Measurements from ENCODE around the gene DNAJB14. TPM values are rescaled to one million over a fixed set of nuclear protein-coding genes. Genes with fewer than 3 reads are reported as not detected.
A peak's percentile ranks its signal among the peaks of the same experiment; 100 is the strongest.

Gene DNAJB14
- total and polyA plus RNA-seq, 8 donors, result 3.4 to 78.0 (median 10.4) TPM

- intact Hi-C loops (cut with DNase I; ENCODE audit: low total_unique reads), result no loop called here
- Histone ChIP-seq H3K4me1 (peaks cover 0 to 6% (median 2%) of the 10 kb centered on the region in 4 donors), H3K27ac (no peak overlapping the region), H3K27me3 (no peaks in the 10 kb centered on the region), H3K9me3 (peaks cover 0 to 6% (median 0%) of the 10 kb centered on the region in 4 donors), H3K36me3 (peaks cover 0 to 59% (median 47%) of the 10 kb centered on the region in 4 donors), H3K4me3 (no peak overlapping the region)
- peak in 1 of 2 donors; percentile 3 for DNase-seq
- 87 to 95% (median 91%) methylated on average over 3 of the region's 3 CpGs for WGBS, 5 donors
- TF ChIP-seq EP300 (IDR thresholded peaks at IDR 0.05), result no peak
- no peak for TF ChIP-seq POLR2AphosphoS5 (IDR thresholded peaks at IDR 0.05)
- no peak for TF ChIP-seq CTCF (IDR thresholded peaks at IDR 0.05)
- no peak for TF ChIP-seq POLR2A (IDR thresholded peaks at IDR 0.05)
Measured at GRCh38 chr4:99921174-99921573, 25.2 kb downstream of the DNAJB14 start.

- Histone ChIP-seq H3K4me3 (no peak overlapping the region), H3K4me1 (peaks cover 0 to 6% (median 2%) of the 10 kb centered on the region in 4 donors), H3K9me3 (peaks cover 0 to 6% (median 0%) of the 10 kb centered on the region in 4 donors), H3K27me3 (no peaks in the 10 kb centered on the region), H3K36me3 (peaks cover 0 to 64% (median 56%) of the 10 kb centered on the region in 4 donors), H3K27ac (no peak overlapping the region)
- TF ChIP-seq POLR2A (IDR thresholded peaks at IDR 0.05), result no peak
- no peak for TF ChIP-seq POLR2AphosphoS5 (IDR thresholded peaks at IDR 0.05)
- TF ChIP-seq EP300 (IDR thresholded peaks at IDR 0.05), result no peak
- TF ChIP-seq CTCF (IDR thresholded peaks at IDR 0.05), result no peak
- peak in 1 of 2 donors; percentile 16 for DNase-seq
- WGBS, 5 donors, result 93 to 100% (median 98%) methylated on average over 2 of the region's 2 CpGs
- intact Hi-C loops (cut with DNase I; ENCODE audit: low total_unique reads), result no loop called here
Measured at GRCh38 chr4:99918656-99919055, 27.8 kb downstream of the DNAJB14 start.

GRCh38 chr4:99917575-99917974, 28.8 kb downstream of the DNAJB14 start:
- Histone ChIP-seq H3K27ac (no peak overlapping the region), H3K36me3 (peaks cover 0 to 59% (median 54%) of the 10 kb centered on the region in 4 donors), H3K4me1 (peaks cover 0 to 6% (median under 1%) of the 10 kb centered on the region in 4 donors), H3K27me3 (no peaks in the 10 kb centered on the region), H3K9me3 (peaks cover 0 to 6% (median 0%) of the 10 kb centered on the region in 4 donors), H3K4me3 (no peak overlapping the region)
- no peak for TF ChIP-seq POLR2AphosphoS5 (IDR thresholded peaks at IDR 0.05)
- no peak for TF ChIP-seq CTCF (IDR thresholded peaks at IDR 0.05)
- no peak for TF ChIP-seq EP300 (IDR thresholded peaks at IDR 0.05)
- no peak for TF ChIP-seq POLR2A (IDR thresholded peaks at IDR 0.05)
- DNase-seq, result no peak
- WGBS, 5 donors, result 95 to 97% (median 97%) methylated on average over 3 of the region's 3 CpGs
- intact Hi-C loops (cut with DNase I; ENCODE audit: low total_unique reads), result no loop called here

- TF ChIP-seq EP300 (IDR thresholded peaks at IDR 0.05), result no peak
- TF ChIP-seq CTCF (IDR thresholded peaks at IDR 0.05), result no peak
- no peak for TF ChIP-seq POLR2AphosphoS5 (IDR thresholded peaks at IDR 0.05)
- H3K4me1 ChIP-seq, result no peaks in the 10 kb centered on the region
- no peak overlapping the region for H3K4me3 ChIP-seq
- H3K36me3 ChIP-seq, result peaks cover 0 to 54% (median 51%) of the 10 kb centered on the region in 4 donors
- no peak for DNase-seq
- no peaks in the 10 kb centered on the region for H3K27me3 ChIP-seq
- no peak overlapping the region for H3K27ac ChIP-seq
- WGBS, 5 donors, result 85 to 97% (median 88%) methylated on average over 2 of the region's 2 CpGs
- intact Hi-C loops (cut with DNase I; ENCODE audit: low total_unique reads), result no loop called here
- peaks cover 0 to 6% (median 0%) of the 10 kb centered on the region in 4 donors for H3K9me3 ChIP-seq
Measured at GRCh38 chr4:99915449-99915848, 31.0 kb downstream of the DNAJB14 start.

All from stomach (tissue), 9 donors.